ENCODE results near the gene FAAP20. TPM values are rescaled to one million over a fixed set of nuclear protein-coding genes. Genes with fewer than 3 reads are reported as not detected.

Gene FAAP20
- polyA plus RNA-seq, 1 donor from 2014 or later, result 45.3 TPM

- H3K9me3 ChIP-seq (ENCODE audit: low read length), result no peaks in the 10 kb centered on the region
- H3F3A ChIP-seq (ENCODE audit: insufficient read depth, low read length, poor library complexity, severe bottlenecking), result no peaks in the 10 kb centered on the region
- no peaks in the 10 kb centered on the region for H3K36me3 ChIP-seq (ENCODE audit: insufficient read depth, low read length)
- H3K4me3 ChIP-seq (ENCODE audit: low read length), result no peak overlapping the region
- H3K27ac ChIP-seq (ENCODE audit: low read length), result no peak overlapping the region
- no peaks in the 10 kb centered on the region for H3K9me2 ChIP-seq (ENCODE audit: insufficient read depth, low read length)
- H3K79me2 ChIP-seq (replicated peaks; ENCODE audit: insufficient read depth, low read length), result no peaks in the 10 kb centered on the region
- no peak overlapping the region for H2AFZ ChIP-seq (ENCODE audit: low read depth, low read length)
- H3K9ac ChIP-seq (ENCODE audit: low read length), result no peak overlapping the region
- no peaks in the 10 kb centered on the region for H3K27me3 ChIP-seq (ENCODE audit: insufficient read depth, low read depth, low read length)
- H3K4me2 ChIP-seq (ENCODE audit: low read length), result no peak overlapping the region
- H4K20me1 ChIP-seq (ENCODE audit: insufficient read depth), result no peaks in the 10 kb centered on the region
- no peak for TF ChIP-seq CTCF (IDR thresholded peaks at IDR 0.05; ENCODE audit: poor library complexity, severe bottlenecking)
- no peak for TF ChIP-seq TAF1 (IDR thresholded peaks at IDR 0.05; ENCODE audit: low read depth)
- no peak for TF ChIP-seq MXI1 (conservative IDR thresholded peaks at IDR 0.05; ENCODE audit: poor library complexity, severe bottlenecking)
- no peak for TF ChIP-seq RAD21 (conservative IDR thresholded peaks at IDR 0.05)
- no peak for TF ChIP-seq POLR2AphosphoS5 (IDR thresholded peaks at IDR 0.05)
- TF ChIP-seq EZH2 (IDR thresholded peaks at IDR 0.05; ENCODE audit: borderline replicate concordance, insufficient read depth, low read length, poor library complexity, severe bottlenecking), result no peak
- no peak for TF ChIP-seq EP300 (conservative IDR thresholded peaks at IDR 0.05; ENCODE audit: poor library complexity, severe bottlenecking)
- TF ChIP-seq SMC3 (conservative IDR thresholded peaks at IDR 0.05; ENCODE audit: poor library complexity), result no peak
- no peak for TF ChIP-seq REST (IDR thresholded peaks at IDR 0.05; ENCODE audit: borderline replicate concordance)
Observed at GRCh38 chr1:2151252-2151651, 43.3 kb downstream of the FAAP20 start.

DNA sequence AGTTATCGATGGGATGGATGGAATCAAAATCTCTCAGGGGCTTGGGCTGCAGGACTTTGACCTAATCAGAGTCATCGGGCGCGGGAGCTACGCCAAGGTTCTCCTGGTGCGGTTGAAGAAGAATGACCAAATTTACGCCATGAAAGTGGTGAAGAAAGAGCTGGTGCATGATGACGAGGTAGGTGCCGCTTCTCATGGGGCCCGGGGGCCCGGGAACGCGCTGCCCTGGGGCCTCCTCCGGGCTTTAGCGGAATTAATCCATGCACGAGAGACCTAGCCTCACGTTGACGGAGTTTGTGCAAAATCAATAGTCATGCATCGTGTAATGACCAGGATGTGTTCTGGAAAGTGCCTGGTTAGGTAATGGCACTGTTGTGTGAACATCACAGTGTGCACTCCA lies 43.8 kb downstream of the FAAP20 start:
- Histone ChIP-seq H3K27ac (ENCODE audit: low read length) (no peak overlapping the region), H3K9ac (ENCODE audit: low read length) (no peak overlapping the region), H3K9me2 (ENCODE audit: insufficient read depth, low read length) (no peaks in the 10 kb centered on the region), H4K20me1 (ENCODE audit: insufficient read depth) (no peaks in the 10 kb centered on the region), H2AFZ (ENCODE audit: low read depth, low read length) (no peak overlapping the region), H3F3A (ENCODE audit: insufficient read depth, low read length, poor library complexity, severe bottlenecking) (no peaks in the 10 kb centered on the region), H3K27me3 (ENCODE audit: insufficient read depth, low read depth, low read length) (no peaks in the 10 kb centered on the region), H3K4me2 (ENCODE audit: low read length) (no peak overlapping the region), H3K36me3 (ENCODE audit: insufficient read depth, low read length) (no peaks in the 10 kb centered on the region), H3K9me3 (ENCODE audit: low read length) (no peaks in the 10 kb centered on the region), H3K4me3 (ENCODE audit: low read length) (no peak overlapping the region), H3K79me2 (replicated peaks; ENCODE audit: insufficient read depth, low read length) (no peaks in the 10 kb centered on the region)
- no peak for TF ChIP-seq REST (IDR thresholded peaks at IDR 0.05; ENCODE audit: borderline replicate concordance)
- no peak for TF ChIP-seq POLR2AphosphoS5 (IDR thresholded peaks at IDR 0.05)
- TF ChIP-seq TAF1 (IDR thresholded peaks at IDR 0.05; ENCODE audit: low read depth), result no peak
- no peak for TF ChIP-seq SMC3 (conservative IDR thresholded peaks at IDR 0.05; ENCODE audit: poor library complexity)
- no peak for TF ChIP-seq RAD21 (conservative IDR thresholded peaks at IDR 0.05)
- no peak for TF ChIP-seq EZH2 (IDR thresholded peaks at IDR 0.05; ENCODE audit: borderline replicate concordance, insufficient read depth, low read length, poor library complexity, severe bottlenecking)
- no peak for TF ChIP-seq CTCF (IDR thresholded peaks at IDR 0.05; ENCODE audit: poor library complexity, severe bottlenecking)
- TF ChIP-seq MXI1 (conservative IDR thresholded peaks at IDR 0.05; ENCODE audit: poor library complexity, severe bottlenecking), result no peak
- no peak for TF ChIP-seq EP300 (conservative IDR thresholded peaks at IDR 0.05; ENCODE audit: poor library complexity, severe bottlenecking)
